ENCODE results near the gene EWSR1. TPM values are rescaled to one million over a fixed set of nuclear protein-coding genes. Genes with fewer than 3 reads are reported as not detected.
A peak's percentile ranks its signal among the peaks of the same experiment; 100 is the strongest.

The EWSR1 gene
- total RNA-seq, 8 experiments from 2014 or later = 134 to 362 (median 188) TPM

DNA sequence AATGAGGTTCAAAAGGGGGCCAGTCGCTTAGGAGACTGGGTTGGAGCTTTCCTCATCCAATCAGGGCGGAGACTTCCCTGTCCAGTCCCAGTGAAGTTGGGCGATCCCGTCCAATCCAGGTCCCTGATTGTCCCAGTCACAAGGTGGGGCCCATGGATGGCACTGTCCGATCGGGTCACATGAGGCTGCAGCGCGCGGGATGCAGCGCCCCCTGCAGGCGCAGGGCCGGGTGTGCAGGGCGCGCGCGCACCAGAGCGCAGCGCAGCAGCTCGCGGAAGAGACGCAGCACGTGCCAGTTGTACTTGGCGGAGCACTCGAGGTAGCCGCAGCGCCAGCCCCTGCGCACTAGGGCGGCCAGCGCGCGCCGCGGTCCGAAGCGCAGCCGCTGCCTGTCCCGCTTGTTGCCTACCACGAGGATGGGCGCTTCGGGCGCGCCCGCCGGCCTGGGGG lies 45.1 kb downstream of the EWSR1 start:
- Histone ChIP-seq H3K4me1 (replicated peaks in 1 of 2) (peaks cover 12 to 14% of the 10 kb centered on the region in 2 donors), H3K27ac (no peak overlapping the region), H3K4me3 (no peak overlapping the region)
- WGBS, 10 experiments = 17 to 75% (median 32%) methylated on average over 1 to 10 of the region's 44 CpGs; no CpG with 5 or more reads in 4 of the 10 experiments
- ATAC-seq (replicated peaks in 6 of 8) = peak in 4 of 8 experiments; percentile 1 to 10 (median 6)
- in situ Hi-C loops (cut with MboI; ENCODE audit: low pct_unique_long_range_greater_than_20kb in 2 of 9, low sequenced_read_pairs in 9 of 9, unreplicated experiment in 9 of 9) = no loop called here

DNA sequence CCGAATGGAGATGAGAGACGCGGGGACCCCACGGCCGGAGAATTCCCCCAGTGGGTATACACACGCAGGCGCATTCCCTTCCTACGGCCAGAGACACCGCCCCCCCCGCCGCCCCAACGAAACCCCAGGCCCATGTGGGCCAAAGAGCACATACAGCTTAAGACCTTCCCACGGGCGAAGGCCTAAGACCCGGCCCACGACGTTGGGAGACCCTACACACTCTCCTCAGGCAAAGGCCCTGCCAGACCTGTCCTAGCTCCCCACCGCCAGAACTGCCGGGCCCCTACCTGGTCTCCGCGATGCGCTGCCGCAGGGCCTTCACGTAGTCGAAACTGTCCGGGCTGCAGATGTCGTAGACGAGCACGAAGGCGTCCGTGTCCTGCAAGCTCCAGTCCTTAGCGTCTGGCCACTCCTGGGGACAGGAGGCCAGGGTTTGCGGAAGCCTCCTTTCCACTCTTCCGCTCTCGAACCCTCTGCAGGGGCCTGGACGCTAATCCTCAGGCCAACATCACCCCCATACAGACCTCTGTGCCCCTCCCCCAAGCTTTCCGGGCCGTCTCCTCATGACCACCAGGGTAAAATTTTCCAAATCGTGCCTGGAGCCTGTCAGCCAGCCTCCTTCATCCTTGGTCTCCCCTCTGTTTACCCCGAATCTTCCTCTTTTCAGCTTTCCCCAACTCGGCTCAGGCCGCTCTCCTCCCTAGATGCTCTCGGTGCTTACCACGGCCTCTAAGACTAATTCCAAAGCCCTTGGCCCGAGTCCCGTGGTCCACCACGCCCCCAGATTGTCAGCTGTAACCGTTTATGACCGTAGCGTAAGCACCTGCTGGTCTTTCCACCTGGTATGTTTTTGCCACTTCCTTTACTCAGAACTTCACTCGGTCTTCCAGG lies 45.8 kb downstream of the EWSR1 start:
- ATAC-seq (replicated peaks in 6 of 8) = no peak
- Histone ChIP-seq H3K27ac (no peak overlapping the region), H3K4me3 (no peak overlapping the region), H3K4me1 (replicated peaks in 1 of 2) (peaks cover 12 to 14% of the 10 kb centered on the region in 2 donors)
- 0 to 61% (median 19%) methylated on average over 1 to 14 of the region's 51 CpGs; no CpG with 5 or more reads in 1 of the 10 experiments for WGBS, 10 experiments
- in situ Hi-C loops (cut with MboI; ENCODE audit: low pct_unique_long_range_greater_than_20kb in 2 of 9, low sequenced_read_pairs in 9 of 9, unreplicated experiment in 9 of 9) = no loop called here

DNA sequence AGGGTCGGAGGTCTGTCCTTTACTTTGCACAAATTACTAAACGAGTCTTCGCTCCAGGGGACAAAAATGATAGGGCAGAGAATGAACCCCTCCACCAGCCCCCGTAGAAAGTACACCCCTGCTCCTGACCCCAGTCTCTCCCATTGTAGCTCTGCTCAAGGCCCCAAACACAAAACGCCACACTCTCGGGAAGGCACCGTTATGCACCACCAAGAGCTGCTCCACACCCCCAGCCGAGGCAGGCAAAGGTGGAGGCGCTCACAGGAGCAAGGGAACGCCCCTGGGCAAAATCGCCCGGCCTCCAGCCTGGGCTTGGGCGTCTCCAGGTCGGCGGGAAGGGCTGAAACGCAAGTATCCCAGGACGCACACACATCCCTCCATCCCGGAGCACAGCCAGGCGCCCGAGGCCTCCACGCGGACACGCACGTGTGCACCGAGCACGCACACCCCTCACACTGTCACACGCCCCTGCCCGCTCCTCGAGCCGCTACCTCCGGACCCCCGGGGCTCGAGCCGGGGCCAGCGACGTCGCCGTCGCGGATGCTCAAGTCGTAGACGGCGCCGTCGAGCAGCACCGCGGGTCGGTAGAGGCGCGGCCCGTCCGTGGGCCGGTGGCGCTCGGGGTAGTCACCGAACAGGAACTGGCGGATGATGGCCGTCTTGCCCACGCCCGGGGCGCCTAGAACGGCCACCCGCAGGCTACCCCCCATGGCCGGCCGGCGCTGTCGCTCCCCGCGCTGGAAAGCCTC lies 46.6 kb downstream of the EWSR1 start:
- Histone ChIP-seq H3K4me3 (peak overlapping the region; percentile 21 to 40 (median 28)), H3K27ac (no peak overlapping the region), H3K4me1 (replicated peaks in 1 of 2) (peaks cover 12 to 14% of the 10 kb centered on the region in 2 donors)
- 1 to 13% (median 3%) methylated on average over 3 to 23 of the region's 69 CpGs; no CpG with 5 or more reads in 6 of the 10 experiments for WGBS, 10 experiments
- ATAC-seq (replicated peaks in 6 of 8) = peak in 2 of 8 experiments; percentile 3 to 4
- in situ Hi-C loops (cut with MboI; ENCODE audit: low pct_unique_long_range_greater_than_20kb in 2 of 9, low sequenced_read_pairs in 9 of 9, unreplicated experiment in 9 of 9) = no loop called here

DNA sequence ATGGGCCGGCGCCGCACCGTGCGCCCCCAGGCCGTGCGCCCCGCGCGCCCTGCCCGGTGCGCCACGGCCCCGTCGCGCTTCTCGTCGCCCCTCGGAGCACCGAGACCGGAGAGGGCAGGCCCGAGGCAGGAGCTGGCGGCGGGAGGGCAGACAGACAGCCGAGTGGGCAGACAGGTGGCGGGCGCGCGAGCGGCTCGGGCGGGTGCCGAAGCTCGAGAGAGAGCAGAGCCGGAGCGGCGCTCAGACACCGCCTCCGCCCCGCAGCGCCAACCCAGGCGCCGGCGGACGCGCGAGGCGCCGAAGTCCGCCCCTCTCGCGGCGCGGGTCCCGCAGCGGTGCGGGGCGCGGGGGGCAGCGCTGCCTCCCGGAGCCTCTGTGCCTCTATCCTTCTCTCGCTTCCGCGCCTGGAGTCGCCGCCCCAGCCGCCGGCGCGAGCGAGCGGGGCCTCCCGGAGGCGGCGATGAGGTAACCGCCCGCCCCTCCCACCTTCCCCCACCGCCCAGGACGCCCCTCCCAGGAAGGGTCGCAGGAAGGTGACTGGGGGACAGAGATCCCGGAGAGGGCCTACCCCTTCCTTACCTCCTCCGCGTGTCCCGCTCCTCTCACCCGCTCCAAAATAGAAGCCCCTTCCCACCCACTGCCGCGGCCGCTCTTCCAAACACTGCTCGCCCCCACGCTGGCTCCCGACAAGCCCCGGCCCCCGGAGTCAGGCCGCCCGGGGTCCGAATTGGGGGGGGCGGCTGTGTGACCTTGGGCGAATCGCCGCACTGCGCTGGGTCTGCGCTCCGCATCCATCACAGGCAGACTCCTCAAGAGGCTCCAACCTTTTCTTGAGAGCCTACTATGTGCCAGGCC lies 47.4 kb downstream of the EWSR1 start, which contains the start of gene RASL10A:
RASL10A (minus strand) TSS at position 412 of the 855 bp plus-strand sequence. CDS start 451 bp downstream, outside the sequence.
- peak in 4 of 8 experiments; percentile 2 to 7 (median 6) for ATAC-seq (replicated peaks in 6 of 8)
- Histone ChIP-seq H3K4me3 (peak within 1 kb of the TSS; percentile 21 to 40 (median 28)), H3K27ac (no peak within 1 kb of the TSS), H3K4me1 (replicated peaks in 1 of 2) (peaks cover 10 to 12% of the 10 kb centered on the region in 2 donors)
- 0 to 100% (median 15%) methylated on average over 1 to 6 of the region's 103 CpGs; no CpG with 5 or more reads in 5 of the 10 experiments for WGBS, 10 experiments
- in situ Hi-C loops (cut with MboI; ENCODE audit: low pct_unique_long_range_greater_than_20kb in 2 of 9, low sequenced_read_pairs in 9 of 9, unreplicated experiment in 9 of 9) = no loop called here

DNA sequence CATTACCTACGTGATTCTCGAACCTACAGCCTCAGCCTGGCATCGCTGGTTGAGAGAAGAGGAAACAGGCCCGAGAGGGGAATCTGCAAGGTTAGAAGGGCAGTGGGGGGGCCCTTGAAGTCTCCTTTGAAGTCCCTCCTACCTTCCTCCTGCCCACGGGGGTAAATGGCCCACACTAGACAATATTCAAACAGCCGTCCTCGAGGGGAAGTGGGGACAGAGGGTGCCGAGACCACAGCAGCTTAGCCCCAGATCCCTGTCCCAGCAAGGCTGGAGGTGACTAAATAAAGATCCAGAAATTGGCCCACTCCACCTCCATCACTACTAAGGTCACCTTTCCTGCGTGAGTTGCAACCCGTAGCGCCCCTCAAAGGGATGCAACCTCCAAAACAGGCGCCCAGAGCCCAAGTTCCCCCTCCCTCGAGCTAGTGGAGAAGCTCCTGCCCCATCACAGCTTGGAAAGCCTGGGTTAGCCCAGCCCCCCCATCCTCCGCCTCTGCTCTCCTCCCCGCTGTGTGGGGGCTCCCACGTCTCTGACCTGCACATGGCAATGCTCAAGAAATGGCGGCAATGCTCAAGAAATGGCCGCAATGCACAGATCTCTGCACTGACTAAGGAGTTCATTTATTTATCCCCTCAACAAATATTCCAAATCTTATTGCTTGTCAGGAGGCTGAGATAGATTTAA lies 48.2 kb downstream of the EWSR1 start:
- ATAC-seq (replicated peaks in 6 of 8) = no peak
- peaks cover 3 to 4% of the 10 kb centered on the region in 2 donors for H3K4me1 ChIP-seq (replicated peaks in 1 of 2)
- H3K27ac ChIP-seq = no peak overlapping the region
- 0 to 90% (median 60%) methylated on average over 1 to 10 of the region's 18 CpGs; no CpG with 5 or more reads in 3 of the 10 experiments for WGBS, 10 experiments
- in situ Hi-C loops (cut with MboI; ENCODE audit: low pct_unique_long_range_greater_than_20kb in 2 of 9, low sequenced_read_pairs in 9 of 9, unreplicated experiment in 9 of 9) = no loop called here
- no peak overlapping the region for H3K4me3 ChIP-seq

DNA sequence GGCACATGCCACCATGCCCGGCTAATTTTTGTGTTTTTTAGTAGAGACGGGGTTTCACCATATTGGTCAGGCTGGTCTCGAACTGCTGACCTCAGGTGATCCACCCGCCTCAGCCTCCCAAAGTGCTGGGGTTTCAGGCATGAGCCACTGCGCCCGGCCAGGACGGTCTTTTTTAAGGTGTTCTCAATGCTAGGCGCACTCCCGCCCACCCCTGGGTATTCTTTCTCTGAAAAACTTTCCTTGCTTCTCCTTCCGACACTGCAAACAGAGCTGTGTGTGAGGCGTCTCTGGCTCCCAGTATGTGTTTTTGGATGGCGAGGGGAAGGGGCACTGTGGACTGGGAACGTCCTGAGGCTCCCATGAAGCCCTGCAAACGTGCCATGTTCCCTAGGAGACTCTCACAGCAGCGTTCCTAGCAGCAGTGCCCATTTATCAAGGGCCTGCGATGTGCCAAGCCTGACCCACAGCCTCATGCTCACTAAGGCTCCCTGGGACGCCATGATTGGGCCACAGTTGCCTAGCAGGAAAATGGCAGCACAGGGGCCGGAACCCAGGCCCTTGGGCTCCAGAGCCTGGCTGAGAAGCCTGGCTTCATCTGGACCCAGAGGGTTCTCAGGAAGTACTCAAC lies 49.9 kb downstream of the EWSR1 start:
- H3K4me3 ChIP-seq = no peak overlapping the region
- H3K4me1 ChIP-seq (replicated peaks in 1 of 2) = no peaks in the 10 kb centered on the region
- ATAC-seq (replicated peaks in 6 of 8) = peak in 1 of 8 experiments; percentile 67
- no peak overlapping the region for H3K27ac ChIP-seq
- in situ Hi-C loops (cut with MboI; ENCODE audit: low pct_unique_long_range_greater_than_20kb in 2 of 9, low sequenced_read_pairs in 9 of 9, unreplicated experiment in 9 of 9) = no loop called here
- 40 to 100% (median 77%) methylated on average over 2 to 5 of the region's 18 CpGs; no CpG with 5 or more reads in 6 of the 10 experiments for WGBS, 10 experiments

DNA sequence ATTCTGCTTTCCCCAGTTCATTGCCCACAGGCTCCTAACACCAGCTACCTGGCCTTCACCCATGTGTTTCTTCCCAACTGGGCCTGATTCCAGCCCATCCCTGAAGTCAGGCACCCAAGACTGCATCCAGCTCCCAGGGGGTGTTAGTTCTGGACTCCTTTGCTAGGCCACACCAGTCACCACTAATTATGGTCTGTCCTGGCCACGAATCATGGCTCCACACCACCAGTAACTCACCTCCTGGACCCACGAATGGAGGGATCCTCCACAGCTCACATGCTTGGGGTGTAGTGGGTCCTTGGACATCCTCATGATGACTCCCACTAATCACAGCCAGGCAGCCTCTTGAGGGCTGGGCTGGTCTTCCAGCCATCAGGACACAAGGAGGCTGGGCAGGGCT lies 51.0 kb downstream of the EWSR1 start:
- ATAC-seq (replicated peaks in 6 of 8) = no peak
- Histone ChIP-seq H3K27ac (no peak overlapping the region), H3K4me1 (replicated peaks in 1 of 2) (no peaks in the 10 kb centered on the region), H3K4me3 (no peak overlapping the region)
- WGBS, 10 experiments = 80% methylated on average over 1 of the region's 2 CpGs; no CpG with 5 or more reads in 9 of the 10 experiments
- in situ Hi-C loops (cut with MboI; ENCODE audit: low pct_unique_long_range_greater_than_20kb in 2 of 9, low sequenced_read_pairs in 9 of 9, unreplicated experiment in 9 of 9) = no loop called here

DNA sequence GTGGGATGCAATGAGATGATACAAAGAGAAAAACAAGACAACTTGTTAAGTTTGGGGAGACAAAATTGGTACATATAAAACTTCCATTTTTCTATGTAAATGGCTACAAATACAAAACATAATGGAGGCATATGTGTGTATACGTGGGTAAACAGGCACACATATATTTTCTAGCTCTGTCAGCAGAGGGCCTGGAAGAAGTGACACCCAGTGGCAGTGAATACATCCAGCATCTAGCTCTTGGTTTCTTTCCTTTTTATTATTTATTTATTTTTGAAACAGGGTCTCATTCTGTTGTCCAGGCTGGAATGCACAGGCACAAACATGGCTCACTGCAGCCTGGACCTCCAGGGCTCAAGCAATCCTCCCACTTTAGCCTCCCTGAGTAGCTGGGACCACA lies 52.5 kb downstream of the EWSR1 start:
- H3K4me1 ChIP-seq (replicated peaks in 1 of 2) = no peaks in the 10 kb centered on the region
- 0 to 83% (median 75%) methylated on average over 1 of the region's 1 CpG; no CpG with 5 or more reads in 4 of the 10 experiments for WGBS, 10 experiments
- H3K27ac ChIP-seq = no peak overlapping the region
- peak in 1 of 8 experiments; percentile 62 for ATAC-seq (replicated peaks in 6 of 8)
- in situ Hi-C loops (cut with MboI; ENCODE audit: low pct_unique_long_range_greater_than_20kb in 2 of 9, low sequenced_read_pairs in 9 of 9, unreplicated experiment in 9 of 9) = no loop called here
- no peak overlapping the region for H3K4me3 ChIP-seq

DNA sequence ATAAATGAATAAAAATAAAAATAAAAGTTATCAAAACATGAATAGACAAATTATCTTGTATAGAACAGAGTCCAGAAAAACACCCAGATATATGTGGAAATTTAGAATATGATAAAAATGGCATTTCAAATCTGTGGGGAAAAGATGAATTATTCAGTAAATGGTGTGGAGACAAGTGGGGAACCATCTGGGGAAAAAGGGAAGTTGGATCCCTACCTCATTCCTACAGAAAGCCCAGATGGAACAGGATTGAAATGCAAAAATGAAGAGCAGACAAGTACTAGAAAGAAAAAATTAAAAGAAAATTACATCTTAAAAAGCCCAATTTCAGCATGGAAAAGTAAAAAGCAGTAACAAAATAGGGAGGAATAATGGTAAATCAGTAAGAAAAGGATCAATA lies 55.6 kb downstream of the EWSR1 start:
- Histone ChIP-seq H3K27ac (no peak overlapping the region), H3K4me3 (no peak overlapping the region), H3K4me1 (replicated peaks in 1 of 2) (no peaks in the 10 kb centered on the region)
- ATAC-seq (replicated peaks in 6 of 8) = no peak
- in situ Hi-C loops (cut with MboI; ENCODE audit: low pct_unique_long_range_greater_than_20kb in 2 of 9, low sequenced_read_pairs in 9 of 9, unreplicated experiment in 9 of 9) = no loop called here

DNA sequence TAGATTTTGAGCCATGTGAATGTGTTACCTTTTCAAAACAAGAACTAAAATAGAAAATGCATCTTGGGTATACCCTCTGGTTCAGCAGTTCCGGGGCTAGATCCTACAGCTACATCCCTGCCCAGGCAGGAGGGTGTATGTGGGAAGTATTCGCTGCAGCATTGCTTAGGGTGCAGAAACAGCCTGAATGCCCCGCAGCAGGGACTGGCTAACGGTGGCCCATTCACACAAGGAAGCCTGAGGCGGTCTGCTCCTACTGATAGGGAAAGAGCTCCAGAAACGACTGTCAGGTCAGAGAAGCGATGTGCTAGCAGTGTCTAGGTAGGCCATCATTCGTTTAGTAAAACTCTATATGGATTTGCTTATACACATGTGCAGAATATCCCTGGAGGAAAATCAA lies 57.3 kb downstream of the EWSR1 start:
- ATAC-seq (replicated peaks in 6 of 8) = no peak
- Histone ChIP-seq H3K4me1 (replicated peaks in 1 of 2) (no peaks in the 10 kb centered on the region), H3K4me3 (no peak overlapping the region), H3K27ac (no peak overlapping the region)
- 76 to 93% (median 84%) methylated on average over 3 to 7 of the region's 8 CpGs; no CpG with 5 or more reads in 2 of the 10 experiments for WGBS, 10 experiments
- in situ Hi-C loops (cut with MboI; ENCODE audit: low pct_unique_long_range_greater_than_20kb in 2 of 9, low sequenced_read_pairs in 9 of 9, unreplicated experiment in 9 of 9) = no loop called here

DNA sequence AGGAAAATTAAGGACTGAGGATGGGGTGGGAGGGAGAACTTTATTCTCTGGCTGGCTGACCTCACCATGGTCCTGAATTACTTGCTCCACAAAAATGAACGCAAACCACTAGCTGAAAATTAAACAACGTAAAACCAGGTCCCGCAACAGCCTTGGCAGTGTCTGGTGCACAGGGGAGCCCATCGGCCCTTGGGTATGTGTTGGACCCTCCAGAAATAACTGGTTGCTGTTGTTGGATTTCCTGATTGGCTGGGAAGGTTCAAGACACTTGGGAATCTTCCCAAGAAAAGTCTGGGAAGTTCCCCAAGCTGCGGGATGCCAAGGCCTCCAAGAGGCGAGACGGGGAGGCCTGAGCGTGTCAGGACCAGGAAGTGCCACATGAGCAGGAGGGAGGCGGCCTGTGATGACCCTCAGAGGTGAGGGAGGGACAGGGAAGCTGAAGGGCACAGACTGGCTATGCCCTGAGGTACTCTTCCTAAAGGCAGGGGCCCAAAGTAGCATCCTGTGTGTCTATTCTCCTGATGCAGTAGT lies 57.8 kb downstream of the EWSR1 start:
- H3K4me1 ChIP-seq (replicated peaks in 1 of 2) = no peaks in the 10 kb centered on the region
- H3K4me3 ChIP-seq = no peak overlapping the region
- in situ Hi-C loops (cut with MboI; ENCODE audit: low pct_unique_long_range_greater_than_20kb in 2 of 9, low sequenced_read_pairs in 9 of 9, unreplicated experiment in 9 of 9) = no loop called here
- 25 to 89% (median 61%) methylated on average over 2 to 8 of the region's 9 CpGs; no CpG with 5 or more reads in 4 of the 10 experiments for WGBS, 10 experiments
- H3K27ac ChIP-seq = no peak overlapping the region
- no peak for ATAC-seq (replicated peaks in 6 of 8)
